ENCODE data around the gene HOXA9. TPM values are rescaled to one million over a fixed set of nuclear protein-coding genes. Genes with fewer than 3 reads are reported as not detected.

HOXA9 gene
- total RNA-seq, 1 donor from 2014 or later = not detected

DNA sequence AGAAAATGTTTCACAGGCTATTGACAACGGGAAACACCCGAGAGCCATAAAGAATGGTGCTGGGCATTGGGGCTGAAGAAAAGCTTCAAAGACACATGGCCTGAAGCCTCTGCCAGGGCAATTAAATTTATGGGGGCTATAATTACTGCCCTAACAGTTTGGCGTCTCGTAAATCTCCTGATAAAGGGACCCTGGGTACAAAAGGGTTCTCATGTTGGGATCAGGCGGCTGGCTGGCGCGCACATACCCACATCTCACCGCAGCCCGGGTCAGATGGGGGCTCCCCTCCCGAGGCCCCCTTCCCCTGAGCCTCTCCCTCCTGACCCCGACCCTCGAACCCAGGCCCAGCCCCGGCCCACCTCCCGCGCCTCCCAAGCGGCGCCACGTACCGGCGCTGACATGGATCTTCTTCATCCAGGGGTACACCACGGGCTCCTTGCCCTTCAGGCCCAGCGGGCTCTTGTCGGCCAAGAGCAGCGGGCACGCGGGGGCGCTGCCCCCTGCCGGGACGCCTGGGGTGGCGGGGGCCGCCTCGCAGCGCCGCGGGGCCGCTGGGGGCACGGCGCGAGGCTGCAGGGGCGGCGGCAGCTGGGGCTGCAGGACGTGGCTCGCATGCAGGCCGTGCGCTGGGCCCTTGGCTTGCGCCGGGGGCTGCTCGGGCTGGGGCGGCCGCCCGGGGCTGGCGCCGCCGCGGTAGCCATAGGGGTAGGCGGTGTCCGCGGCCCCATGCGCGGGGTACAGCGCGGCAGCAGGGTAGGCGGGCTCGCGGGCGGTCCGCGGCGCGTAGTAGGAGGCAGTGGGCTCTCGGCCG lies 35.4 kb downstream of the HOXA9 start:
- Histone ChIP-seq H3K36me3 (no peaks in the 10 kb centered on the region), H3K4me3 (peak overlapping the region; percentile 87), H3K27ac (peak overlapping the region; percentile 86 to 89), H3K27me3 (no peaks in the 10 kb centered on the region), H3K4me1 (peaks cover 0 to 2% of the 10 kb centered on the region in 2 donors), H3K9me3 (no peaks in the 10 kb centered on the region)
- peak in 1 of 2 donors; percentile 72 for DNase-seq (ENCODE audit: low spot score in 2 of 2)
- intact Hi-C loops (cut with DNase I) = loop anchor here (2.0 to 5.0 kb wide), 3 partner anchors 15 to 98 kb away; no protein-coding TSS in a partner anchor
- TF ChIP-seq, protein P1, sequence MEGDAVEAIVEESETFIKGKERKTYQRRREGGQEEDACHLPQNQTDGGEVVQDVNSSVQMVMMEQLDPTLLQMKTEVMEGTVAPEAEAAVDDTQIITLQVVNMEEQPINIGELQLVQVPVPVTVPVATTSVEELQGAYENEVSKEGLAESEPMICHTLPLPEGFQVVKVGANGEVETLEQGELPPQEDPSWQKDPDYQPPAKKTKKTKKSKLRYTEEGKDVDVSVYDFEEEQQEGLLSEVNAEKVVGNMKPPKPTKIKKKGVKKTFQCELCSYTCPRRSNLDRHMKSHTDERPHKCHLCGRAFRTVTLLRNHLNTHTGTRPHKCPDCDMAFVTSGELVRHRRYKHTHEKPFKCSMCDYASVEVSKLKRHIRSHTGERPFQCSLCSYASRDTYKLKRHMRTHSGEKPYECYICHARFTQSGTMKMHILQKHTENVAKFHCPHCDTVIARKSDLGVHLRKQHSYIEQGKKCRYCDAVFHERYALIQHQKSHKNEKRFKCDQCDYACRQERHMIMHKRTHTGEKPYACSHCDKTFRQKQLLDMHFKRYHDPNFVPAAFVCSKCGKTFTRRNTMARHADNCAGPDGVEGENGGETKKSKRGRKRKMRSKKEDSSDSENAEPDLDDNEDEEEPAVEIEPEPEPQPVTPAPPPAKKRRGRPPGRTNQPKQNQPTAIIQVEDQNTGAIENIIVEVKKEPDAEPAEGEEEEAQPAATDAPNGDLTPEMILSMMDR (IDR thresholded peaks at IDR 0.05) = peak in 1 of 3 experiments; percentile 46

DNA sequence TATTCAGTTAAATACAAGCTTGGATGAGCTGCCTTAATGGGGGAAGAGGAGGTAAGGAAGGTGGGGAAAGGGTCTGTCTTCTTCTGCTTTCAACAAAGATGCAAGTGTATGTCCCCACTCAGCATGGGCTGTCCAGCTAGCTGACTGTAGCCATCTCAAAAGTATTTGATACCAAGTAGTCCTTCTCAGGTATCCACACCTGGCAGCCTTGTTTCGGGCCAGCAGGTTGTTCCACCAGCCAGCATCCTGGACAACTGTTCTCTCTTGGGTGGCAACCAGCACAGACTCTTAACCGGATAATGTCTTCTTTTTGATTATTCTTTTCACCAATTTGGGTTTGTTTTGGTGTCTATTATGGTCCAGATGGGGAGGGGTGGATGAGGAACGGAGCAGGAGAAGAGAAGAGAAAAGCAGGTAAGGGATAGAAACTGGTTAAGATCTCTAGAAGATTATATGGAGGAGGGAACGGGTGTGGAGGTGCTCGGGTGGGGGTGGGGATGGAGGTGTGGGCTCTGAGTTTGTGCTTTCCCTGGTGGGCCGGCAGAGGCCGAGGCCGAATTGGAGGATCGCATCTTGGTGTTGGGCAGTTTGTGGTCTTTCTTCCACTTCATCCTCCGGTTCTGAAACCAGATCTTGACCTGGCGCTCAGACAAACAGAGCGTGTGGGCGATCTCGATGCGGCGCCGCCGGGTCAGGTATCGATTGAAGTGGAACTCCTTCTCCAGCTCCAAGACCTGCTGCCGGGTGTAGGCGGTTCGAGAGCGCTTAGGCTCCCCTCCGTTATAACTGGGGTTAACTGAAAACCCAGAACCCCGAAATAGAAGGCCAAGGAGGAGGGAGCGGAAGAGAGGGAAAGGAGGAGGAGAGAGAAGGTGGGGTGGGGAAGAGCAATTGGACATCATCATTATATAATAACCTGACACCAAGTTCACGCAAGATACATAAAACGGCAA lies 36.3 kb downstream of the HOXA9 start:
- DNase-seq (ENCODE audit: low spot score in 2 of 2) = peak in 1 of 2 donors; percentile 64
- intact Hi-C loops (cut with DNase I) = no loop called here
- peaks cover 0 to 2% of the 10 kb centered on the region in 2 donors for H3K4me1 ChIP-seq
- peak overlapping the region; percentile 86 to 89 for H3K27ac ChIP-seq
- H3K4me3 ChIP-seq = peak overlapping the region; percentile 87
- TF ChIP-seq, protein P1 (IDR thresholded peaks at IDR 0.05) = no peak
- no peaks in the 10 kb centered on the region for H3K9me3 ChIP-seq
- H3K36me3 ChIP-seq = no peaks in the 10 kb centered on the region
- no peaks in the 10 kb centered on the region for H3K27me3 ChIP-seq

DNA sequence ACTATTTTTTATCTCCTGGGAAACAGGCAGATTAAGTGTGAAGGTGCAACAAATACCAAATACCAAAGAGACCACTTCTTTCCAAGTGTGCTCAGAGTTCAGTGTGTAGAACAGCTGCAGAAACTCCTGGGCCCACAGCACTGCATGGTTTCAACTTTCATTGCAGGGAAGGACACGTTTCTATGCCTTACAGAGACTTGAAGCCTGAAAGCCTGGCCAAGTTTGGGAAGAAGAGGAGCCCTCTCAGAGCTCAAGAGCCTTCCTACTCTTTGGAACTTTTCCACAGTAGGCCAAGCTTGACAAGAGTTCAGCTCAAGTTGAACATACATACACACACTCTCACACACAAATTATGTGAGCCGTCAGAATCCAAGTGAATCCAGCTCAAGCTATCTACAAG lies 37.3 kb downstream of the HOXA9 start:
- Histone ChIP-seq H3K4me1 (peaks cover 0 to 2% of the 10 kb centered on the region in 2 donors), H3K9me3 (no peaks in the 10 kb centered on the region), H3K4me3 (peak overlapping the region in 1 of 2 donors; percentile 87), H3K27me3 (no peaks in the 10 kb centered on the region), H3K27ac (peak overlapping the region; percentile 86 to 89), H3K36me3 (no peaks in the 10 kb centered on the region)
- TF ChIP-seq, protein P1 (IDR thresholded peaks at IDR 0.05) = no peak
- intact Hi-C loops (cut with DNase I) = no loop called here
- DNase-seq (ENCODE audit: low spot score in 2 of 2) = peak in 1 of 2 donors; percentile 54

DNA sequence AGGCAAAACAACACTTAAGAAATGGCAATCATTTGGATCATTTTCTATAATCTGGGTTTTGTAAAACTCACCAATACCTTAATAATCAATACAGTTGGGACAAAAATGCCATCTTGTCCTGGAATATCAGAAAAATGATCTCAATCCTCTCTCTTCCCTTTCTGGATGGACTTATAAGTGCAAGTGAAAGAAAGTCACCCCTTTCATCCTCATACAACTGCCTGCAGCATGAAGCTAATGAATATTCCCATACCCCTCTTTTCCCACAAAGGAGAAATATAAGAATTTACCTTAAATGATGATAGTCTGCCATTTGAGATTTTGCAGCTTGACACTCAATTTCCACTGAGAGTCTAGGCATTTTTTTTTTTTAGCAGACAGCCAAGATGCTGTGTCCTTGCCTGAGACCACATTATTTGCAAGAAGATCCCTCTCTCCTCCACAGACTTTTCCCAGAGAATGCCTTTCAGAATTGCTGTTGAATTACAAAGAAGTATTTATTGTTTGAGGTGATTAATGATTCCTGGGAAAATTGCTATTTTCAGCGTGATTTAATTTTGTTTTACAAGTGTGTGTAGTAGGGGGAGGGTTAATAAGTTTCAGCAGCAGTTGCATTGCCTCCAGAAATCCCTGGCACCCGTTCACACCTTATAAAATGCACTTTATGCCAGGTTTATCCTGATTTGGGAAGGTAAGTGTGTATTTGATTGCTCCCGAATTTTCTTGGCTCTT lies 38.6 kb downstream of the HOXA9 start:
- Histone ChIP-seq H3K4me1 (peaks cover 0 to 2% of the 10 kb centered on the region in 2 donors), H3K36me3 (no peaks in the 10 kb centered on the region), H3K4me3 (no peak overlapping the region), H3K9me3 (no peaks in the 10 kb centered on the region), H3K27ac (no peak overlapping the region), H3K27me3 (no peaks in the 10 kb centered on the region)
- intact Hi-C loops (cut with DNase I) = no loop called here
- no peak for DNase-seq (ENCODE audit: low spot score in 2 of 2)
- TF ChIP-seq, protein P1 (IDR thresholded peaks at IDR 0.05) = no peak

- H3K4me1 ChIP-seq = peaks cover 0 to 2% of the 10 kb centered on the region in 2 donors
- TF ChIP-seq, protein P1 (IDR thresholded peaks at IDR 0.05) = no peak
- H3K27ac ChIP-seq = peak overlapping the region; percentile 89 to 97
Observed at GRCh38 chr7:27125986-27126394, 39.3 kb downstream of the HOXA9 start.

More at GRCh38 chr7:27125986-27126394, 39.3 kb downstream of the HOXA9 start:
- intact Hi-C loops (cut with DNase I) = no loop called here
- no peak overlapping the region for H3K4me3 ChIP-seq
- no peak for DNase-seq (ENCODE audit: low spot score in 2 of 2)
- H3K9me3 ChIP-seq = no peaks in the 10 kb centered on the region
- no peaks in the 10 kb centered on the region for H3K36me3 ChIP-seq
- H3K27me3 ChIP-seq = no peaks in the 10 kb centered on the region
